Urothelium cell line (cell line): Measurements from ENCODE around the gene CBX4.

Experiments used
- DNase-seq: peaks from one replicate; pipeline ENCODE4 v3.0.0; 2011; ENCODE audit warnings: low spot score, mixed read lengths
- FAIRE-seq: peaks from 2 replicates; lab custom pipeline; 2011; peaks lifted over from hg19 to GRCh38; lab: Jason Lieb, UNC

The CBX4 gene

DNA sequence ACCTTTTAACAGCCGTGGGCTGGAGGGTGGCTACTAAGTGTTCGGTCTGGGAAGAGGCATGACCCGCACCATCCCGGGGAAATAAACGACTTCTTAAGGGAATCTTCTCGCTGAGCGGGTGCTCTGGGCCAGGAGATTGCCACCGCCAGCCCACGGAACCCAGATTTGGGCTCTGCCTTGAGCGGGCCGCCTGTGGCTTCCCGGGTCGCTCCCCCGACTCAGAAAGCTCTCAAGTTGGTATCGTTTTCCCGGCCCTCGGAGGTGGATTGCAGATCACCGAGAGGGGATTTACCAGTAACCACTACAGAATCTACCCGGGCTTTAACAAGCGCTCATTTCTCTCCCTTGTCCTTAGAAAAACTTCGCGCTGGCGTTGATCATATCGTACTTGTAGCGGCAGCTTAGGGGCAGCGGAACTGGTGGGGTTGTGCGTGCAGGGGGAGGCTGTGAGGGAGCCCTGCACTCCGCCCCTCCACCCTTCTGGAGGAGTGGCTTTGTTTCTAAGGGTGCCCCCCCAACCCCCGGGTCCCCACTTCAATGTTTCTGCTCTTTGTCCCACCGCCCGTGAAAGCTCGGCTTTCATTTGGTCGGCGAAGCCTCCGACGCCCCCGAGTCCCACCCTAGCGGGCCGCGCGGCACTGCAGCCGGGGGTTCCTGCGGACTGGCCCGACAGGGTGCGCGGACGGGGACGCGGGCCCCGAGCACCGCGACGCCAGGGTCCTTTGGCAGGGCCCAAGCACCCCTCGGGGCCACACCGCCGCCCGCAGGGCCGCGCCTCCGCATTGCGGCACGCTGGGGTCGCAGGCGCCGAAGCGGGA lies 3.6 kb upstream of the CBX4 start:
- DNase-seq (no peak), FAIRE-seq (no peak)

DNA sequence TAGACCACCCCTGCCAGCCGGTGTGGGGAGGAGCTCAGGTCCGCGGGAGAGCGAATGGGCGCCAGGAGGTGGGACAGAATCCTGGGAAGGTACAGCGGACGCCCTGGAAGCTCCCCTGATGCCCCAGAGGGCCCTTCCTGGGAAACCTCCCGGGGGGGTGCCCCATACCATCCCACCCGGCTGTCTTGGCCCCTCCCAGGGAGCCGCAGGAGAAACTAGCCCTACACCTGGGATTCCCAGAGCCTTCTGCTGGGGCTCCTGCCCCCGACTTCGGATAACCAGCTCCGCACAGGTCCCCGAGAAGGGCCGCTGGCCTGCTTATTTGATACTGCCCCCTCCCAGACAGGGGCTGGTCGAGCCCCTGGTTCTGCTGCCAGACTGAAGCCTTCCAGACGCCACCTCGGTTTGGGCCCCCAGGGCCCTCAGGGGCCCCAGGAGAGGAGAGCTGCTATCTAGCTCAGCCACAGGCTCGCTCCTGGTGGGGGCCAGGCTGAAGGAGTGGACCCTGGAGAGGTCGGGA lies 3.0 kb upstream of the CBX4 start:
- DNase-seq, result no peak
- FAIRE-seq, result no peak

DNA sequence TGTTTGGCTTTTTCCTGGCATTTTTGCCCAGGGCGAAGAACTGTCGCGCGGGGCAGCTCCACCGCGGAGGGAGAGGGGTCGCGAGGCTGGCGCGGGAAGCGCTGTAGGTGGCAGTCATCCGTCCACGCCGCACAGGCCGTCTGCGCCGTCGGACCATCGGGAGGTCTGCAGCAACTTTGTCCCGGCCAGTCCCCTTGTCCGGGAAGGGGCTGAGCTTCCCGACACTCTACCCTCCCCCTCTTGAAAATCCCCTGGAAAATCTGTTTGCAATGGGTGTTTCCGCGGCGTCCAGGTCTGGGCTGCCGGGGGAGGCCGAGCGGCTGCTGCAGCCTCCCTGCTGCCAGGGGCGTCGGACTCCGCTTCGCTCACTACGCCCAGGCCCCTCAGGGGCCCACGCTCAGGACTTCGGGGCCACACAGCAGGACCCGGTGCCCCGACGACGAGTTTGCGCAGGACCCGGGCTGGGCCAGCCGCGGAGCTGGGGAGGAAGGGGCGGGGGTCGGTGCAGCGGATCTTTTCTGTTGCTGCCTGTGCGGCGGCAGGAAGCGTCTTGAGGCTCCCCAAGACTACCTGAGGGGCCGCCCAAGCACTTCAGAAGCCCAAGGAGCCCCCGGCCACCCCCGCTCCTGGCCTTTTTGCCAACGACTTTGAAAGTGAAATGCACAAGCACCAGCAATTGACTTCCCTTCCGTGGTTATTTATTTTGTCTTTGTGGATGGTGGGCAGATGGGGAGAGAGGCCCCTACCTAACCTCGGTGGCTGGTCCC lies 2.3 kb upstream of the CBX4 start:
- FAIRE-seq (no peak), DNase-seq (no peak)

DNA sequence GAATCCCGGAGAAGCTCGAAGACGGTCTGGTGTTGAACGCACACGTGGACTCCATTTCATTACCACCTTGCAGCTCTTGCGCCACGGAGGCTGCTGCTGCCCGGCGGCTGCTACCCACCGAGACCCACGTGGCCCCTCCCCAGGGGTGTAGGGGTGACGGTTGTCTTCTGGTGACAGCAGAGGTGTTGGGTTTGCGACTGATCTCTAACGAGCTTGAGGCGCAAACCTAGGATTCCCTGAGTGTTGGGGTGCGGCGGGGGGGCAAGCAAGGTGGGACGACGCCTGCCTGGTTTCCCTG lies 1.7 kb upstream of the CBX4 start:
- no peak for FAIRE-seq
- DNase-seq, result no peak

DNA sequence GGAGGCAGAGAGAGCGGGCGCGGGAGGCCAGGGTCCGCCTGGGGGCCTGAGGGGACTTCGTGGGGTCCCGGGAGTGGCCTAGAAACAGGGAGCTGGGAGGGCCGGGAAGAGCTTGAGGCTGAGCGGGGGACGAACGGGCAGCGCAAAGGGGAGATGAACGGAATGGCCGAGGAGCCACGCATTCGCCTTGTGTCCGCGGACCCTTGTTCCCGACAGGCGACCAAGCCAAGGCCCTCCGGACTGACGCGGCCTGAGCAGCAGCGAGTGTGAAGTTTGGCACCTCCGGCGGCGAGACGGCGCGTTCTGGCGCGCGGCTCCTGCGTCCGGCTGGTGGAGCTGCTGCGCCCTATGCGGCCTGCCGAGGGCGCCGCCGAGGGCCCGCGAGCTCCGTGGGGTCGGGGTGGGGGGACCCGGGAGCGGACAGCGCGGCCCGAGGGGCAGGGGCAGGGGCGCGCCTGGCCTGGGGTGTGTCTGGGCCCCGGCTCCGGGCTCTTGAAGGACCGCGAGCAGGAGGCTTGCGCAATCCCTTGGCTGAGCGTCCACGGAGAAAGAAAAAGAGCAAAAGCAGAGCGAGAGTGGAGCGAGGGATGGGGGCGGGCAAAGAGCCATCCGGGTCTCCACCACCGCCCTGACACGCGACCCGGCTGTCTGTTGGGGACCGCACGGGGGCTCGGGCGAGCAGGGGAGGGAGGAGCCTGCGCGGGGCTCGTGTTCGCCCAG lies 1.2 kb upstream of the CBX4 start:
- FAIRE-seq, result no peak
- DNase-seq, result no peak

DNA sequence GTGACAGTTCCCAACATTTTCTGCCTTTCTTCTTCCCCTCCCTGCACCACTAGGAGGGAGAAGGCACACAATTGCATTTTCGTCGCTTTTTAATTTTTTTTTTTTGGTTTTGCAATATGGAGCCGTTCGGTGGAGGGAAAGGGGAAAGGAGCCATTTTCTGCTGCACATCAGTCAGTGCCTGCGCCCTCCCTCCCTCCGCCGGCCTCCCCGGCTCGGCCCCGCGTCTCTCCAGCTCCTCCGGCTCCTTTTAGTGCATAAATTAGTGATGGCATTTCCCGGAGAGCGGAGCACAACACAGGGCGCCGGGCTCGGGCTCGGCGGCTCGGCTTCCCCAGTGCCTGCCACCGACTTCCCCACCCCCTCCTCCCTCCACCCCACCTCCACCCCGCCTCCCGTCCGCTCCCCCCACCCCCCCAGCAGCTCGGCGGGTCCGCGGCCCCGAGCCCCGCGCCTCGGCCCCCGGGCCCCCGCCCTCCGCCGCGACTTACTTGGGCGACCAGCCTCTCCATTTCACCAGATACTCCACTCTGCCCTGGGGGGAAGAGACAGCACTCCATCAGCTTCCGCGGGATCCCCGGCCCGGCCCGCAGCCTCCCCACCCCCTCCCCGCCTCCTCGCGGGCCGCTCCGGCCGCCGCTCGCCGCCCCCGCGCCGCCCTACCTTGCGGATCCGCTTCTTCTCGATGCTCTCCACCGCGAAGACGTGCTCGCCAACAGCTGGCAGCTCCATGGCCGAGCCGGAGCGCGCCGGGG lies 542 bp downstream of the CBX4 start:
- DNase-seq (peak; percentile 68), FAIRE-seq (no peak)

DNA sequence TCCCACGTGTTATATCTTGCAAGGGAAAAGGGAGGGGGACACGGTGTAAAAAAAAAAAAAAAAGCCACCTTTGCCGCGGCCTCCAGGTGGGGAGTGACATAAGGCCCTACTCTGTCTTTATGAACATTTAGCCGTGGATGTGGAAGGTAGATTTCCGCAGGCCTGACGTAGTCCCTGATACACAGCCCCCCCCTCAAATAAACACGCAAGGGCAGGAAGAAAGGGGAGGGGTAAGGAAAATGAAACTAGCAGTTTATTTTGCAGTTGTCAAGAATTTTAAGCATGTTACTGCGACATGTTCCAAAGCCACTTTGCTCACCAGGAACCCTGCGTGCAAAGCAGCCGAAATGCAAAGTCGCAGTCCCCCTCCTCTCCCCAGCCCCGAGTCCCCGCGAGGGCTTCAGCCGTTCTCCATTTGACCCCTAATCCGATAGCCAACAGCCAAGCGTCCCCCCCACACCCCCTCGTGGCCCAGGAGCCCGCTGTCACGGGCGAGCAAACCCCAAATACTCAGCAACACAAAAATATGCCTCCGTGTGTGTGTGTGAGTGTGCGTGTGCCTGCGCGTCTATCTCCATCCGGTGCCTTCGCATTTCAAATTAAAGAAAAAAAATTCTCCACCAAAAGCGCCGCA lies 1.2 kb downstream of the CBX4 start:
- FAIRE-seq (no peak), DNase-seq (no peak)

DNA sequence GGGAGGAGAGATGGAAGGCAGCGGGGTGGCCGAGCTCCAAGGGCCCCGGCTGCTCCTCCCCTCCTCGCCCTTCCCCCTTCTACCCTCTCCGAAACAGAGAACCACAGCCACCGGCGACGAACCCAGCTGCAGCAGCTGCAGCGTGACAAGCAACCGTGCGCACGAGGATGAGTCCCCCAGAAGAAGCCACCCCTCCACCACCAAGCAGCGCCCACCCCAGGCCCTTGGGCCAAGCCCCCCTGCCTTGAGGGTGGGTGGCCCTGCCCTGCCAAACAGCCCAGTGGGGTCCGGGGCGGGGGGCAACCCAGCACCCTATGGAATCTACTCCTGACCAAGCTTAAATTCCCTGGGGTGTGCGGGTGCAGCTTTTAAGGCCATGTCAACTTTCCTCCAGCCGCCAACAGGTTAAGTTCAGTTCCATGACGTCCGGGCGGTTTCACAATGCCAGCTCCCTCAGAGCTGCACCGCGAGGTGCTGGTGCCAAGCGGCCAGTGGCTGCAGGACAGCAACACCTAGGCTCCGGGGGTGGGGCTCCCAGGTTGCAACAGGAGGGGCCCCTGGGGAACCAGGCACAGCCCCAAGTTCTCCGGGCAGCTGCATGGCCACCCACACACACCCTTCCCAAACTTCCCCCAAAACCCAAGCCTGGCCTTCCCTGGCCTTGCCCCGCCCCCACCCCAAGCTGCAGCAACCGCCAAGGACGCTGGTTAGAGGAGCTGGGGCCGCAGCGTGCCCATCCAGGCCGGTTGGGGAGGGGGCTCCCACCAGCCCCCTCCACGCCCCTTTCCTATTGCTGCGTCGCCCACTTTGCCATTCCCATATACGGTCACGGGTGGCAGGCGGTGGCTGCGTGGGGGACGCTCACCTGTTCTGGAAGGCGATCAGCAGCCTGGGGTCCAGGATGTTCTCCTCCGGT lies 2.0 kb downstream of the CBX4 start:
- peak; percentile 48 for FAIRE-seq
- peak; percentile 83 for DNase-seq

DNA sequence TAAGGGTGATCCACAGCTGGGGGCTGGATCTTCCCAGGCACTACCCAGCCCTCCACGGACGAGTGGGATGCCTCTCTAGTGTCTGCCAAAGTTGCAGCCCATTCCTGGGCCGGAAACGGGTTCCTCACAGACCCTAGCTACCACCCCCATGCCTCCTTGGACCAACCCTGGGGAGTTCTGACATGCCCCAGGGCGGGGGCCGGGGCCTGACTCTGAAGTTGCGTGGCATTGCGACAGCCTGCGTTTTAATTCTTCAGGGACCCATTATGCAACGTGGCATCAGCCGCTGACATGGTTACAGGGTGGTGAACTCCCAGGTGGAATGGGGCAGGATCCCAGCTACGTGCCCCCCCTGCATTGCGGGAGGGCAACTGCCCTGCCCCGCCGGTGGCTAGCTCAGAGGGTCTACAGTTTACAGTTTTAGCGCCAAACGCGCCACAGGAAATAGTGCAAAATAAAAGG lies 2.7 kb downstream of the CBX4 start:
- no peak for FAIRE-seq
- DNase-seq, result no peak

DNA sequence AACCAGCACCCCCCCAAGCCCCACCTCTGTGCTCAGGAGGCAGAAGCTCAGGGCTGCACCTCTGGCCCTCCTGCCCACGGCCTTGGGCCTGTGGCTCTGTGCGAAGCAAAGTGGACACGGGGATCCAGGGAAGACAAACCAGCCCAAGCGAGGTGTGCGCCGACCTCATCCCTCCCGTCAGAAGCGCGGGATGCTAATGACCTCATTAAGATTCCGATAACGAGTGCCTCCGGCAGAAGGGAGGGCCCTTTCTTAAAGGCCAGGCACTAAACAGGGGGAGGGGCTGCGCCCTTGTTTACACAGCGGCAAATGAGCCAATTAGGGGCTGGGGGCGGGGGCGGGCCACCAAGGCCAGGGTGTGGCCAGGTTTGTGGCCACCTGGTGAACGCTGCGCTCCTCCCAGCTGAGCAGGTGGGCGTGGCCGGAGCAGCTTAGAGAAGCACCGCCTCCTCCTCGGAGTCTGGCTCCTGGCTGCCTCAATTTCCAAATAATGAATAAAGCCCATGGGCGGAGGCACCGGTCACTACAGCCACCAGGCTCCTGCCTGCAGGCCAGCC lies 3.2 kb downstream of the CBX4 start:
- DNase-seq, result no peak
- FAIRE-seq, result no peak

DNA sequence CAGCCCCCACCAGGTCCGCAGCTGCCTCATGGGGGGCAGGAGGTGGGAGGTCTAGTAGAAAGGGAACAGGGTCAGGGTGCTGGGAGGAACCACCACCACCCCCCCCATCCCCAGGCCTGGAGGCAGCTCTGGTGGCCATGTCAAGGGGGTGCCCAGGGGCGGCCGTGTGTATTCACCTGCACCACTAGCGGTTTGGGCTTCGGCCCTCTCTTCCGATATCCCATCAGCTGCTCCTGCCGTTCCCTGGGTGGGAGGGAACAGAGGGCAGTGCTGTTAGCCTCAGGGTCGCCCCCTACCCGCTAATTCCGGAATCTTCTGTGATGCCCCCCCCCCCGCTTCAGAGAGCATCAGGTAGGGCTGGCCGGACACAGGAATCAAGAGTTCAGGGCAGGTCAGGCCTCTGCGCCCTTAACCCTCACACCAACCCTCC lies 3.8 kb downstream of the CBX4 start:
- DNase-seq (no peak), FAIRE-seq (no peak)

DNA sequence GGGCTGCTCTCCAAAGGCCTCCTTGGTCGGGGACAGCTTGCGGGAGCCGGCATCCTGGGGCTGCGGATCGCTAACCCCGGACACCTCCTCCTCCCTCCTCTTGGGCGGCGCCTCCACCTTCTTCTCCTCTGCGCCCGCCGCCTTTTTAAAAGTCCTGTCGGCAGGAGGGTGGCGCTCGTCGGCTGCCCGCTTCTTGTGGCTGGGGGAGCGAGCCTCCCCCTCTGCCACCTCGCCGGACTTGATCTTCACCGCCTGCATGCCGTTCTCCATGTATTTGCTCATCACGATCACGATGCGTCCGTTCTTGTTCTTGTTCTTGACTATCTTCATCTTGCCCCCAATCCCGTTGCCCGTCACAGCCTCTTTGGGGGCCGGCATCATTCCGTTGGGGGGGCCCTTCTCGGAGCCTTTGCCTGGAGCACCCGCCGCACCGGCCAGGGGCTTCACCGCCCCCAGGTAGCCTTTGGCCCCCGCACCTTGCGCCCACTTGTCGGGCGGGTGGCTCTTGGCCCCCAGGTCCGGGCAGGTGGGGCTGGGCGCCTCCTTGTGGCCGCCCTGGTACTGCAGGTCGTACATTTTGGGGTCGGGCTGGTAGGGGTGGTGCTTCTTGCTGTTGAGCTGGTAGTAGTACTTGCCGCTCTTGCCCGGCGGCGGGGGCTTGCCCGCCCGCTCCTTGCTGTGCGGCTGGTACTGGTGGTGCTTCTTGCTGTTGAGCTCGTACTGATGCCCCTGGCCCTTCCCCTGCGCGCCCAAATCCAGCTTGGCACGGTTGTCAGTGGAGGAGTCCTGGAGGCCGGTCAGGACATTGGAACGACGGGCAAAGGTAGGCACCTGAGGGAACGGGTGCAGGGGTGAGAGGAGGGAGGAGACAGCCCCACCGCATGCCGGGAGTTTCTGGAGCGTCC lies 4.4 kb downstream of the CBX4 start:
- DNase-seq (no peak), FAIRE-seq (peak; percentile 68)

DNA sequence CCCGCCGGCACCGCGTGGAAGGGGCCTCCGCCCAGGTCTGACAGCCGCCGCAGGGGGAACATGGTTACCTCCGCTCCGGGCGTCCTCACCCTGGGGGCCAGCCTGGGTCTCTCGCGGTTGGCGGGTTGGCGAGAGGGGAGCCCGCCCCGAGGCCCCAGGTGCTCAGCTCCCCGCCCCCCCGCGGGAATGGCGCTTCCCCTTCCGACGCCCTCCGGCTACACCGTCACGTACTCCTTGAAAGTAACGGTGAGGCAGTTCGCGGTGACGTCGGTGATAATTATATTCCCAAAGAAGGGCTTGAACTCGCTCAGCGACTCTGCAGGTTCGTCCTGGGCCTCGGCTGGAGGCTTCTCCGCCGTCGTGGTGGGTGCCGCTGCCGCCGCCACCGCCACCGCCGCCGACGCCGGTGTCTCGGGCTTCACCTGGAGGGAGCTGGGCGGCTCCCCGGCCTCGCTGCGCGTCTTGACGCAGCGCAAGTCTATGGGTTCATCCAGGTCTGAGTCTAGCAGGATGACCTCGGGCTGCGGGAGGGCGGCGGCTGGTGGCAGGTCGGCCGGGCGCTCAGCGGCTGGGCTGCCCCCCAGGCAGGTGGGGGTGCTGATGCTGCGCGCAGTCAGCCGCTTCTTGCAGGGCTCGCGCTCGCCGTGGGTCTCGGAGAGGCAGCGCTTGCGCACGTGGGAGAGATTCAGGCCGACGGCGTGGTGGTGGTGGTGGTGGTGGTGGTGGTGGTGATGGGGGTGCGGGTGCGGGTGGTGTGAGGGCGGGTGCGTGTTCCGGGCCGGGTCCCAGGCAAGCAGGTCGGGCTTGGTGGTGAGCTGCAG lies 5.3 kb downstream of the CBX4 start:
- no peak for DNase-seq
- no peak for FAIRE-seq

DNA sequence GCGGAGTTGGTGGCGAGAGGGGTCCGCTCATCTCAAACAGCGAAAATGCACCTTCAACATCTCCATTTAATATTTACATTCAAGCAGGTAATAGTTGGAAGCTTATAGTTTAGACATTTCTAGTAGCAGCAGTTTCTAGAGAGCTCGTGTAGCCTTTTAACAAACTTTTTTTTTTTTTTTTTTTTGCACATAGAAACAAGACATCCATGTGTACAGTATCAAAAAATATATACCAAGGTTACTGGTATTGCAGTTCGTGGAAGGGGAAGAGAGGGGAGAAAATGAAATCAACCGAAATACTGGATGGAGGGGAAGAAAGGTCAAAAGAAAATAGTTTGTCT lies 6.2 kb downstream of the CBX4 start:
- DNase-seq, result no peak
- no peak for FAIRE-seq

DNA sequence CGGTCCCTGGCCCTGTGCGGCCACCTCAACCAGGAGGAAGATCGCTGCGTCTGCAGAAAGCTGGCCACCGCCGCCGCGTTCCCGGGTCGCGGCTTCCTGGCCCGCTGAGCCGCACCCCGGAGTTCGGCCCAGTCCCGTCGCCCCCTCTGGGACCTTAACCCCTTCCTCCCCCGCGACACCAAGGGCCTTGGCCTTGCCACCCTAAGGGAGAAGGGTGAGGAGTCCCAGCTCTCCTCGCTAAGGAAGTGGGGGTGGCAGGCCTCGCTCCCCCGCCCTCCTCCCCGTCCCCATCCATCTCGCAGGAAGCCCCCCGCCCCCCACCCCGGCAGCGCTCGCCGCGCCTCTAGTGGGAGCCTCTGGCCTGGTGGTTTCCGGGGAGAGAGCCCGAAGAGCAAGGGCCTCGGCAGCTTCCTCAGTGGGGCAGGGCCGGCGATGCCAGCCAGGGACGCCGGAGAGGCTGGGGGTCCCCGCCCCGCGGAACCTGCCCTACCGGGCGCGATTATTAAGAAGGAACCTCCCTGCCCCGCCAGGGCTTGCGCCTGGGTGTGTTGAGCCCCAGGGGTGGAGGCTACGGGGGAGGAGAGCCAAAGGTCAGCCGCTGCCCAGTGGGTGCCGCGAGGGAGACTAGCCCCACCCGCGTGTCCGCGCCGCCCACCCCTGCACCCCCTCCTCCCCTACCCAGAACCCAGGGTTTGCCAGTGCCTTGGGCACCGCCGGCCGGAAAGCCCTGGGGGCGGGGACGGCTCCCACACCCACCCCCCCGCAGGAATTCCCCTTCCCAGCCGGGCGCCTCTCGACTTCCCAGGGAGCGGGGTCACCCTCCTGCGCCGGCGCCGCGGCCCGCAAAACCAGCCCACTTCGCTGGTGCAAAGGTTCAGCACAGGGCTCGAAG lies 6.8 kb downstream of the CBX4 start:
- DNase-seq (no peak), FAIRE-seq (no peak)
